Islet of Langerhans (tissue), 1 donor: Measurements from ENCODE around the gene CNEP1R1.
"Not testable (repeated sequence)": the region's sequence is repeated elsewhere in the genome, so short reads cannot be mapped to it uniquely, and the experiment has no call there.

ENCODE experiments used
- FAIRE-seq: peaks from one replicate; lab custom pipeline; 2011; peaks lifted over from hg19 to GRCh38; lab: Jason Lieb, UNC

Gene CNEP1R1

DNA sequence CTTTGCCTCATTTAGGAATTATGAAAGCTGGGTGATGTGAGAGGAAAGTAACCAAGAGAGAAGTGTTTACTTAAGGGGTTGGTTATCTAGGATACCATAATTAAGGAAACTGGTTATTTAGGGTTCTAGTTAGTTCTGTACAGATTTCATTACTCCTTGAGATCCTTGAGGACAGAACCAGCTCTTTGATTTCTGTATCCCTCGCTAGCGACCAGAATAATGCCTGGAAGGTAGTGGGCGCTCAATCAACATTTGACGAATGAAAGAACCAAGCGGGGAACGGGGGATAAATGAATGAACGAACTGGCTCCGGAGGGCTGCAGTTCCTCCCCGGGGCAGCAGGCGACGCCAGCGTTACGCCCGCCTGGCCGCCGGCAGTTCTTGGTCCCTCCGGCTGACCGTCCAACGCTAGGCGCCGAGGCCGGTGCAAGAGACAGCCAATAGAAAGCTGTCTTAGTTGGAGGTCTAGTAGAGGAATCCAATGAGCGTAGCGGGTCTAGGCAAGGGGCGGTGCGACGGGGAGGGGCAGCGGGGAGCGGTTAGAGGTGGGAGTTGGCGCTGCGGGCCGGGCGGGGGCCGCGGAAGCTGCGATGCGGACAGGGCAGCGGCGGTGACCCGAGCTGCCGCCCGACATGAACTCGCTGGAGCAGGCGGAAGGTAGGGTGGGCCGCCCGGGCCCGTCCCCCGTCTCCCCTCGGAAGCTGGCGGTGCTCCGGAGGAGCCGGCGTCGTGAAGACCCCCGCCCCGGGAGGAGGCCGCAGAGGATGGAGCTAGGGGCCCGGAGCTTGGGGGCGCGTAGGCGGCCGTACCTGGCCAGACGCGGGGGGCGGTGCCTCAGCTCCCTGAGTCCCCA lies at the start of gene CNEP1R1:
Gene CNEP1R1 (plus strand): TSS at position 542 of the 853 bp plus-strand sequence. CDS start 91 bp downstream, at position 633.
- no peak for FAIRE-seq

DNA sequence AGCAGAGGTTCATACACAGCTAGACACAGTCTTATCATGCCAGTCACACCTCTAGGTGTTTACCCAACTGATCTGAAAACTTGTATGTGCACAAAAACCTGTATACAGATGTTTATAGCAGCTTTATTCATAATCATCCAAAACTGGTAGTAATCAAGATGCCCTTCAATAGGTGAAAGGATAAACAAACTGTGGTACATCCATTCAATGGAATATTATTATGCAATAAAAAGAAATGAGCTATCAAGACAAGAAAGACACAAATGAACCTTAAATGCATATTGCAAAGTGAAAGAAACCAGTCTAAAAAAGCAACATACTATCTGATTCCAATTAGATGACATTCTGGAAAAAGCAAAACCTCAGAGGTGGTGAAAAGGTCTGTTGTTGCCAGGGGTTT lies 47.6 kb upstream of the CNEP1R1 start:
- no peak for FAIRE-seq

DNA sequence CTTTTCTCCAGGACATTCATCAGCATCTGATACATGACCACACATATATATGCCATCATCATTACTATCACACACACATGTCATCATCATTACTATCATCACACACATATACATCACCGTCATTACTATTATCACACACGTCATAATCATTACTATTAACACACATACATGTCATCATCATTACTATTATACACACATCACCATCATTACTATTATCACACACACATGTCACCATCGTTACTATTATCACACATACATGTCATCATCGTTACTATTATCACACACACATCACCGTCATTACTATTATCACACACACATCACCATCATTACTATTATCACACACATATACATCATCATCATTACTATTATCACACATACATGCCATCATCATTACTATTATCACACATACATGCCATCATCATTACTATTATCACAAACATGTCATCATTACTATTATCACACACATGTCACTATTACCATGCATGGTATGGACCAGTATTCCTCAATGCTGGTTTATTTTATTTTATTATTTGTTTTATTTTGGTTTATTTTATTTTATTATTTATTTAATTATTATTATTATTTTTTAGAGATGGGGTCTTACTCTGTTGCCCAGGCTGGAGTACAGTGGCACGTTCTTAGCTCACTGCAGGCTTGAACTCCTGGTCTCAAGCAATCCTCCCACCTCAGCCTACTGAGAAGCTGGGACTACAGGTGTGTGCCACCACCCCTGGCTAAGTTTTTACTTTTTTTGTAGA lies 46.3 kb upstream of the CNEP1R1 start:
- no peak for FAIRE-seq

DNA sequence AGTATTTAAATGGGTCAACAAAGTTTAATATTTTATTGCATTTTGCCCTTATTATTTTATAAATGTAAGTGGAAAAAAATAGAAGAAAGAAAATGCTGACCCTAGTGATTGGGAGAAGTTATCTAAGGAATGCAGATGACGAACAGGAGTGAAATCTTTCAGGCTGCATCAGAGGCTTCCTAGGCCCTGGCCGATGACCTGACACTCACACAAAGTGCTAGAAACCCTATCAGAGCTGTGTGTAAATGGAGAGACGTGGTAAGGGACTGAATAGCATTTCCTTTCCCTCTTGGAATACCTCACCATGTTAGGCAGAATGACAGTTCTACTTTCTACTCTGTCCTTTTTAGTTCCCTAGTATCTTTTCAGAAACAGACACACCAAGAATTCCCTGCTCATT lies 44.9 kb upstream of the CNEP1R1 start:
- no peak for FAIRE-seq

- FAIRE-seq: no peak
These were observed 38.5 kb upstream of the CNEP1R1 start for GRCh38 chr16:49986351-49987124.

GRCh38 chr16:49987381-49987780 lies 37.6 kb upstream of the CNEP1R1 start:
- FAIRE-seq: no peak

- FAIRE-seq: no peak
These were observed 32.2 kb upstream of the CNEP1R1 start for GRCh38 chr16:49992825-49993224.

GRCh38 chr16:49993579-49993978 lies 31.4 kb upstream of the CNEP1R1 start:
- FAIRE-seq: no peak

GRCh38 chr16:49994006-49994405 lies 31.0 kb upstream of the CNEP1R1 start:
- no peak for FAIRE-seq

- FAIRE-seq: no peak
These were observed 29.3 kb upstream of the CNEP1R1 start for GRCh38 chr16:49995720-49996119.

DNA sequence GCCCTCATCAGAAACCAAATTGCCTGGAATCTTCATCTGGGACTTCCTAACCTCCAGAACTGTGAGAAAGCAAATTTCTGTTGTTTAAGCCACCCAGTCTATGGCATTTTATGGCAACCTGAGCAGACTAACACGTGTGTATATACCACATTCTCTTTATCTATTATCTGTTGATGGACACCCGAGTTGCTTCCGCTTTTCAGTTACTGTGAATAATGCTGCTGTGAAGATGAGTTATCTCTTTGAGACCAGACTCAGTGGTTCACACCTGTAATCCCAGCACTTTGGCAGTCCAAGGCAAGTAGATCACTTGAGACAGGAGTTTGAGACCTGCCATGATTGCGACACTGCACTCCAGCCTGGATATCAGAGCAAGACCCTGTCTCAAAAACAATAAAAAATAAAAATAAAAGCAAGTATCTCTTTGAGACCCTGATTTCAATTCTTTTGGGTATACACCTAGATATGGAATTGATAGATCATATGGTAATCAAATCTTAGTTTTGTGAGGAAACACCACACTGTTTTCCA lies 27.2 kb upstream of the CNEP1R1 start:
- FAIRE-seq: no peak

GRCh38 chr16:49998991-49999390 lies 26.0 kb upstream of the CNEP1R1 start:
- FAIRE-seq: no peak

DNA sequence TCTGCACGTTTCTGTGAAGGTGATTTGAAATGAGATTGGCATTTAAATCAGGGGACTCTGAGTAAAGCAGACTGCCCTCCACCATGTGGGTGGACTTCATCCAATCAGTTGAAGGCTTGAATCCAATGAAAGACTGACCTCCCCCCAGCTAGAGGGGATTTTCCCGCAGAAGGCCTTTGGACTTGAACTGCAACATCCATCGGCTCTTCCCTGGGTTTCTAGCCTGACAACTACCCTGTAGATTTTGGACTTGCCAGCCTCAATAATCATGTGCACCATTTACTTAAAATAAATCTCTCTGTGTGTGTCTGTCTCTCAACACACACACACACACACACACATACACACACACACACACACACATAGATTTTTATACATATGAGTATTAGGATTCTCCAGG lies 23.9 kb upstream of the CNEP1R1 start:
- no peak for FAIRE-seq

DNA sequence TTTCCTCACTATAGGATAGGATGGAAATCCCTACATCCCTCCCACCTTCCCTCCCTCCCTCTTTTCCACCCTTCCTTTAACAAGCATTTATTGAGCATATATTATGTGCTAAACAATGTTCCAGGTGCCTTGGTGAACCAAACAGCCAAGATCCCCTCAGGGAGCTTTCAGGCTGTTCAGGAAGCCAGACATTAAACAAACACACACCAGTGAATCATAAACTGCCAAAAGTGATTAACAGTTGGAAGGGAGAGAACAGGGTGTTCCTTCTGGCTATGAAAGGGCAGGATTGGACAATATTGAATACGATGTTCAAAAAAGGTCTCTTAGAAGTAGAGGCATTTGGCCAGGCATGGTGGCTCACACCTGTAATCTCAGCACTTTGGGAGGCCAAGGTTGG lies 22.8 kb upstream of the CNEP1R1 start:
- FAIRE-seq: no peak

GRCh38 chr16:50004239-50004638 lies 20.8 kb upstream of the CNEP1R1 start:
- FAIRE-seq: no peak

DNA sequence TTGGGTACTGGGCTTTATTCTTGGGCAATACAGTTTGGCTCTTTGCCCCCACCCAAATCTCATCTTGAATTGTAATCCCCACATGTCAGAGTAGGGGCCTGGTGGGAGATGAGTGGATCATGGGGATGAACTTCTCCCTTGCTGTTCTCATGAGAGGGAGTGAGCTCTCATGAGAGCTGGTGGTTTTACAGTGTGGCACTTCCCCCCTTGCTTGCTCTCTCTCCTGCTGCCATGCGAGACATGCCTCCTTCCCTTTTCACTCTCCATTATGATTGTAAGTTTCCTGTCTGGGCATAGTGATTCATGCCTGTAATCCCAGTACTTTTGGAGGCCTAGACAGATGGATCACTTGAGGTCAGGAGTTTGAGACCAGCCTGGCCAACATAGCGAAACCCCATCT lies 18.1 kb upstream of the CNEP1R1 start:
- no peak for FAIRE-seq

DNA sequence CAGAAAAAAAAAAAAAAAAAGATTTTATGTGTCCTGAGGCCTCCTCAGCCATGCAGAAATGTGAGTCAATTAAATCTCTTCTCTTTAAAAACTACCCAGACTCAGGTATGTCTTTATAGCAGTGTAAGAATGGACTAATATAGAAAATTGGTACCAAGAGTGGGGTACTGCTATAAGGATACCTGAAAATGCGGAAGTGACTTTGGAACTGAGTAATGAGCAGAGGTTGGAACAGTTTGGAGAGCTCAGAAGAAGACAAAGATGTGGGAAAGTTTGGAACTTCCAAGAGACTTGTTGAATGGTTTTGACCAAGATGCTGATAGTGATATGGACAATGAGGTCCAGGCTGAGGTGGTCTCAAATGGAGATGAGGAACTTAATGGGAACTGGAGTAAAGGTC lies 17.3 kb upstream of the CNEP1R1 start:
- no peak for FAIRE-seq

DNA sequence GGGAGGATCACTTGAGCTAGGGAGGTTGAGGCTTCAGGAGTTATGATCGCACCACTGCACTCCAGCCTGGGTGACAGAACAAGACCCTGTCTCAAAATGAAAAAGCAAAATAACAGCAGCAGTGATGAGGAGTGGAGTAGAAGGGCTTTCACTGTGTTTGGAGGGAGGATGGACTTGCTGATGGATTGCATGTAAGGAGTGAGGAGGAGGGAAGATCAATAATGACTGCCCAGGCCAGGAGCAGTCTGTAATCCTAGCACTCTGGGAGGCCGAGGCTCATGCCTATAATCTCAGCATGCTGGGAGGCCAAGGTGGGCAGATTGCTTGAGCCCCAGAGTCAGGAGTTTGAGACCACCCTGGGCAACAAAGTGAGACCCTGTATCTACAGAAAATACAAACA lies 14.8 kb upstream of the CNEP1R1 start:
- no peak for FAIRE-seq

GRCh38 chr16:50011707-50012106 lies 13.3 kb upstream of the CNEP1R1 start:
- FAIRE-seq: no peak

GRCh38 chr16:50012182-50012581 lies 12.8 kb upstream of the CNEP1R1 start:
- no peak for FAIRE-seq

DNA sequence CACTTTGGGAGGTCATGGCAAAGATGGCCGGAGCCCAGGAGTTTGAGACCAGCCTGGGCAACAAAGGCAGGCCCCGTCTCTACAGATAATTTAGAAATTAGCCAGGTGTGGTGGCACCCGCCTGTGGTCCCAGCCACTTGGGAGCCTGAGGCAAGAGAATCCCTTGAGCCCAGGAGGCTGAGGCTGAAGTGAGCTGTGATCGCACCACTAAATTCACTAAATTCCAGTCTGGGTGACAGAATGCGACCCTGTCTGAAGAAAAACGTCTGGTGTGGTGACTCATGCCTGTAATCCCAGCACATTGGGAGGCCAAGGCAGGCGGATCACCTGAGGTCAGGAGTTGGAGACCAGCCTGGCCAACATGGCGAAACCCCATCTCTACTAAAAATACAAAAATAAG lies 10.8 kb upstream of the CNEP1R1 start:
- not testable (repeated sequence) for FAIRE-seq

GRCh38 chr16:50015631-50016030 lies 9.4 kb upstream of the CNEP1R1 start:
- FAIRE-seq: no peak

GRCh38 chr16:50017553-50017952 lies 7.5 kb upstream of the CNEP1R1 start:
- FAIRE-seq: no peak
